GM23338 (cell line): ENCODE results near the gene ATP8B4. TPM values are rescaled to one million over a fixed set of nuclear protein-coding genes. Genes with fewer than 3 reads are reported as not detected.

Experiments used
- ATAC-seq: fragments of 200-7000 bp; cut with Tn5 transposase; 3 replicates; pipeline ENCODE4 v1.9.1; 2020
- DNase-seq: peaks from one replicate; pipeline ENCODE4 v3.0.0-alpha.2; 2015; ENCODE audit warnings: low spot score
- H2AFZ ChIP-seq: fragments of 200-600 bp; sonication (generic); 2 replicates; pipeline ENCODE4 v1.8.0; 2016; ENCODE audit warnings: antibody characterized with exemption, mild to moderate bottlenecking, moderate library complexity
- H3F3A ChIP-seq: fragments of 200-600 bp; sonication (generic); replicated peaks from 2 replicates; pipeline ENCODE4 v1.8.0; 2017; ENCODE audit warnings: antibody characterized with exemption, mixed run types, low read depth
- H3K27ac ChIP-seq: fragments of 200-600 bp; sonication (generic); 2 replicates; pipeline ENCODE4 v1.6.1; 2016; ENCODE audit warnings: low read depth
- H3K27me3 ChIP-seq: fragments of 200-600 bp; sonication (generic); 2 replicates; pipeline ENCODE4 v1.8.0; 2016; ENCODE audit warnings: mild to moderate bottlenecking, mixed run types, moderate library complexity; ENCODE audit not compliant: insufficient read depth
- H3K36me3 ChIP-seq: fragments of 200-600 bp; sonication (generic); 2 replicates; pipeline ENCODE4 v1.8.0; 2016; ENCODE audit warnings: mild to moderate bottlenecking; ENCODE audit not compliant: insufficient read depth
- H3K4me1 ChIP-seq: fragments of 200-600 bp; sonication (generic); 2 replicates; pipeline ENCODE4 v1.8.0; 2016; ENCODE audit warnings: mild to moderate bottlenecking, moderate library complexity; ENCODE audit not compliant: insufficient read depth
- H3K4me2 ChIP-seq: fragments of 200-600 bp; sonication (generic); 2 replicates; pipeline ENCODE4 v1.7.1; 2017; ENCODE audit warnings: mixed run types
- H3K4me3 ChIP-seq: fragments of 200-600 bp; sonication (generic); 2 replicates; pipeline ENCODE4 v1.6.1; 2016; ENCODE audit warnings: mixed run types
- H3K79me2 ChIP-seq: fragments of 200-600 bp; sonication (generic); replicated peaks from 2 replicates; pipeline ENCODE4 v1.8.0; 2017; ENCODE audit warnings: mild to moderate bottlenecking; ENCODE audit not compliant: insufficient read depth
- H3K9me2 ChIP-seq: fragments of 200-600 bp; sonication (generic); 2 replicates; pipeline ENCODE4 v1.8.0; 2017; ENCODE audit not compliant: insufficient read depth
- H4K20me1 ChIP-seq: fragments of 200-600 bp; sonication (generic); replicated peaks from 2 replicates; pipeline ENCODE4 v1.8.0; 2017; ENCODE audit warnings: mild to moderate bottlenecking; ENCODE audit not compliant: insufficient read depth
- H3K27ac Mint-ChIP-seq: 2 replicates; pipeline ENCODE4 v1.8.0; 2020; ENCODE audit warnings: inconsistent platforms, mild to moderate bottlenecking, moderate library complexity, mixed read lengths
- H3K27me3 Mint-ChIP-seq: 3 replicates; pipeline ENCODE4 v1.8.0; 2022; ENCODE audit warnings: low read depth, mild to moderate bottlenecking, moderate library complexity, mixed read lengths, inconsistent platforms; ENCODE audit not compliant: insufficient read depth, poor library complexity
- H3K36me3 Mint-ChIP-seq: 3 replicates; pipeline ENCODE4 v1.8.0; 2021; ENCODE audit warnings: low read depth, mild to moderate bottlenecking, inconsistent platforms, moderate library complexity, mixed read lengths
- H3K4me1 Mint-ChIP-seq: 3 replicates; pipeline ENCODE4 v1.8.0; 2020; ENCODE audit warnings: mild to moderate bottlenecking, inconsistent platforms, mixed read lengths
- H3K4me3 Mint-ChIP-seq: 3 replicates; pipeline ENCODE4 v1.8.0; 2021; ENCODE audit warnings: moderate library complexity, mild to moderate bottlenecking, inconsistent platforms, mixed read lengths
- H3K9me3 Mint-ChIP-seq: 3 replicates; pipeline ENCODE4 v1.8.0; 2020; ENCODE audit warnings: moderate library complexity, mild to moderate bottlenecking, inconsistent platforms, mixed read lengths
- CREB1 ChIP-seq: fragments of 250-450 bp; sonication (Bioruptor Pico); IDR thresholded peaks from 2 replicates; pipeline ENCODE4 v1.5.0; 2020; ENCODE audit warnings: low read depth, mild to moderate bottlenecking, moderate library complexity
- CTCF ChIP-seq, 2 experiments: fragments of 200-600 bp in 1 of 2; sonication (generic) in 1 of 2; conservative IDR thresholded peaks; 2 replicates each; pipeline versions ENCODE4 v1.5.1 to v1.6.1; 2016 to 2017; ENCODE audit warnings: antibody characterized with exemption in 2 of 2, low read depth in 2 of 2, mild to moderate bottlenecking in 2 of 2, moderate library complexity in 1 of 2
- EZH2phosphoT487 ChIP-seq: fragments of 200-600 bp; sonication (generic); IDR thresholded peaks from one replicate; pipeline ENCODE4 v1.8.1; 2018; ENCODE audit warnings: antibody characterized with exemption; ENCODE audit not compliant: unreplicated experiment
- POLR2AphosphoS5 ChIP-seq: IDR thresholded peaks from 2 replicates; pipeline ENCODE4 v1.6.1; 2016; ENCODE audit warnings: antibody characterized with exemption, low read depth
- REST ChIP-seq: IDR thresholded peaks from one replicate; pipeline ENCODE4 v1.6.1; 2018; ENCODE audit warnings: antibody characterized with exemption; ENCODE audit not compliant: unreplicated experiment
- ZNF331 ChIP-seq: fragments of 250-450 bp; sonication (Bioruptor Pico); IDR thresholded peaks from 2 replicates; pipeline ENCODE4 v1.5.0; 2020; ENCODE audit warnings: low read depth, mild to moderate bottlenecking, moderate library complexity
- ZNF462 ChIP-seq: fragments of 250-450 bp; sonication (Bioruptor Pico); IDR thresholded peaks from 2 replicates; pipeline ENCODE4 v1.5.0; 2020; ENCODE audit warnings: mild to moderate bottlenecking, moderate library complexity
- polyA plus RNA-seq: library from polyadenylated mRNA; unstranded; fragments of >200 nt; fragmentation: Nextera tagmentation; extraction: Ambion mirVana; gene quantifications from 2 replicates; pipeline ENCODE4 v1.2.1, GENCODE V29; 2016
- total RNA-seq: library from RNA; depleted of rRNA; stranded (reverse); fragments of >200 nt; shearing (Covaris generic); gene quantifications from 2 replicates; pipeline ENCODE4 v1.2.3, GENCODE V29; 2014

ATP8B4 gene
- total and polyA plus RNA-seq, 2 experiments from 2014 or later: 0.24 TPM; not detected in 1

- H4K20me1 ChIP-seq: no peaks in the 10 kb centered on the region
- no peak for DNase-seq
- no peaks in the 10 kb centered on the region for H3K9me2 ChIP-seq
- Mint-ChIP-seq H3K36me3 (no peaks in the 10 kb centered on the region), H3K9me3 (no peaks in the 10 kb centered on the region), H3K27me3 (no peaks in the 10 kb centered on the region), H3K27ac (no peak overlapping the region), H3K4me3 (no peak overlapping the region), H3K4me1 (no peaks in the 10 kb centered on the region)
- no peak overlapping the region for H3K4me3 ChIP-seq
- no peak overlapping the region for H3K27ac ChIP-seq
- H3K36me3 ChIP-seq: no peaks in the 10 kb centered on the region
- no peak overlapping the region for H2AFZ ChIP-seq
- no peaks in the 10 kb centered on the region for H3K4me1 ChIP-seq
- H3K79me2 ChIP-seq: no peaks in the 10 kb centered on the region
- ATAC-seq: no peak
- H3K4me2 ChIP-seq: no peak overlapping the region
- no peaks in the 10 kb centered on the region for H3F3A ChIP-seq
- no peaks in the 10 kb centered on the region for H3K27me3 ChIP-seq
- TF ChIP-seq POLR2AphosphoS5: no peak
- no peak for TF ChIP-seq ZNF331
- no peak for TF ChIP-seq EZH2phosphoT487
- TF ChIP-seq CTCF (conservative IDR thresholded peaks at IDR 0.05; ENCODE audit: low read depth in 2 of 2): no peak
- no peak for TF ChIP-seq REST
- TF ChIP-seq CREB1 (CRISPR knock-in tag): no peak
- no peak for TF ChIP-seq ZNF462 (CRISPR knock-in tag)
Observed at GRCh38 chr15:50018491-50018890, 100.5 kb downstream of the ATP8B4 start.
